GM12892 (cell line): ENCODE data around the gene AFDN.

ENCODE experiments used
- POLR2A ChIP-seq: IDR thresholded peaks from 2 replicates; pipeline ENCODE4 v1.6.1; 2011; ENCODE audit warnings: low read depth, low read length, control low read depth
- POLR2AphosphoS5 ChIP-seq: IDR thresholded peaks from 2 replicates; pipeline ENCODE4 v1.6.1; 2011; ENCODE audit warnings: low read depth, low read length, control low read depth
- TAF1 ChIP-seq: IDR thresholded peaks from 2 replicates; pipeline ENCODE4 v1.6.1; 2011; ENCODE audit warnings: low read depth, mild to moderate bottlenecking, control low read depth, low read length, borderline replicate concordance

- no peak for TF ChIP-seq POLR2A
- TF ChIP-seq TAF1 = no peak
- TF ChIP-seq POLR2AphosphoS5 = no peak
These were observed 182.6 kb downstream of the AFDN start for GRCh38 chr6:168009331-168009730.
